Vagina (tissue), 2 donors: Measurements from ENCODE around the gene SUGP2.

Experiments used
- POLR2A ChIP-seq, 2 donors: fragments of 450-650 bp; IDR thresholded peaks; one replicate each; pipeline ENCODE4 v1.6.1; 2017; ENCODE audit warnings: antibody characterized with exemption in 2 of 2, mild to moderate bottlenecking in 2 of 2, moderate library complexity in 2 of 2
- POLR2AphosphoS5 ChIP-seq, 2 donors: sonication (generic); formaldehyde crosslinking; IDR thresholded peaks; one replicate each; pipeline ENCODE4 v1.9.0; 2017; ENCODE audit warnings: antibody characterized with exemption in 2 of 2, mild to moderate bottlenecking in 2 of 2, low read depth in 1 of 2; ENCODE audit not compliant: insufficient read depth in 1 of 2
- TF ChIP-seq, protein P1 (sequence below), 3 experiments: fragments of 450-650 bp in 2 of 3; fragments of 200-600 bp in 1 of 3; sonication (generic) in 1 of 3; IDR thresholded peaks; one replicate each; pipeline ENCODE4 v1.5.1; 2017 to 2019; ENCODE audit warnings: antibody characterized with exemption in 3 of 3, mild to moderate bottlenecking in 2 of 3, moderate library complexity in 2 of 3

DNA sequence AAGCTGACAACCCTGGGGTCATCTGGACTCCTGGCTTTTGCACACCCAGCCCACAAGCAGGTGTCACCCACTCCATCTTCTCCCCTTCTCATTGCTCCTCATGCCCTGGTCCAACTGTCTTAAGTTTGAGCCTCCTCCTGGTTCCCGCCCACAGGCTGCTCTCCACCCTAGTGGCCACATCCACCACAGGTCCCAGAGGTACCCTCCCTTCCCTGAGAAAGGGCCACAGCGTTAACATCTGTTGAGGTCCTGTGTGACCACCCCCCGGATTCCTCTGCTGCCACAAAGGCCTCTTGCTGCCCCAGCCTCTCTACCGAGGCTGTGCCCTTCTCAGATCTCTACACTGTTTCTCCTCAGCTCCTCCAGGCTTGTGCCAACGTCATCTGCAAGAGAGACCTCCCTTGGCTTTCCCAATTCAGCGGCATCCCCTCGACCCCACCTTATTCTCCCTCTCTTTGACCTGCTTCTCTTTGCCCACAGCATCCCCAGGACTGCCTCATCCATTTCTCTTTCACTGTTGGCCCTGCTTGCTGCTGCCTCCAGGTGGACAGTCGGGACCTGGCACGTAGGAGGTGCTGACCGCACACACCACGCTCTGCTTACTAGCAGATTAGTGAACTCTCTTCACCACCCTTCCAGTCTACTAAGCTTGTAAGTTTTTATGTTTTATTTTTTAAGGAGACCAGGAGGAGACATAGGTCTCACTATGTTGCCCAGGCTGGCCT, 33.3 kb downstream of the SUGP2 start:
- TF ChIP-seq, protein P1, sequence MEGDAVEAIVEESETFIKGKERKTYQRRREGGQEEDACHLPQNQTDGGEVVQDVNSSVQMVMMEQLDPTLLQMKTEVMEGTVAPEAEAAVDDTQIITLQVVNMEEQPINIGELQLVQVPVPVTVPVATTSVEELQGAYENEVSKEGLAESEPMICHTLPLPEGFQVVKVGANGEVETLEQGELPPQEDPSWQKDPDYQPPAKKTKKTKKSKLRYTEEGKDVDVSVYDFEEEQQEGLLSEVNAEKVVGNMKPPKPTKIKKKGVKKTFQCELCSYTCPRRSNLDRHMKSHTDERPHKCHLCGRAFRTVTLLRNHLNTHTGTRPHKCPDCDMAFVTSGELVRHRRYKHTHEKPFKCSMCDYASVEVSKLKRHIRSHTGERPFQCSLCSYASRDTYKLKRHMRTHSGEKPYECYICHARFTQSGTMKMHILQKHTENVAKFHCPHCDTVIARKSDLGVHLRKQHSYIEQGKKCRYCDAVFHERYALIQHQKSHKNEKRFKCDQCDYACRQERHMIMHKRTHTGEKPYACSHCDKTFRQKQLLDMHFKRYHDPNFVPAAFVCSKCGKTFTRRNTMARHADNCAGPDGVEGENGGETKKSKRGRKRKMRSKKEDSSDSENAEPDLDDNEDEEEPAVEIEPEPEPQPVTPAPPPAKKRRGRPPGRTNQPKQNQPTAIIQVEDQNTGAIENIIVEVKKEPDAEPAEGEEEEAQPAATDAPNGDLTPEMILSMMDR (IDR thresholded peaks at IDR 0.05) = no peak
- TF ChIP-seq POLR2AphosphoS5 (IDR thresholded peaks at IDR 0.05; ENCODE audit: insufficient read depth in 1 of 2, low read depth in 1 of 2) (no peak), POLR2A (IDR thresholded peaks at IDR 0.05) (no peak)
